ENCODE data around the gene GABRB2.

Gene GABRB2

DNA sequence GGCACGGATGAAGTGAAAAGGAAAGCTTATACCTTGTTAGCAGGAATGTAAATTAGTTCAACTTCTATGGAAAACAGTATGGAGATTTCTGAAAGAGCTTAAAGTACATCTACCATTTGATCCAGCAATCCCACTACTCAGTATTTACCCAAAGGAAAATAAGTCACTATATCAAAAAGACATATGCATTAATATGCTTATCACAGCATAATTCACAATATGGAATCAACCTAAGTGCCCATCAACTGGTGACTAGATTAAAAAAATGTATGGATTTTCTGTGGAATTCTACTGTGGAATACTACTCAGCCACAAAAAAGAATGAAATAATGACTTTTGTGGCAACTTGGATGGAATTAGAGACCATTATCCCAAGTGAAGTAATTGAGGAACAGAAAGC lies 279.6 kb downstream of the GABRB2 start:
- TF ChIP-seq PATZ1 (CRISPR knock-in tag; IDR thresholded peaks at IDR 0.05; ENCODE audit: borderline replicate concordance): no peak
- TF ChIP-seq, protein P1, sequence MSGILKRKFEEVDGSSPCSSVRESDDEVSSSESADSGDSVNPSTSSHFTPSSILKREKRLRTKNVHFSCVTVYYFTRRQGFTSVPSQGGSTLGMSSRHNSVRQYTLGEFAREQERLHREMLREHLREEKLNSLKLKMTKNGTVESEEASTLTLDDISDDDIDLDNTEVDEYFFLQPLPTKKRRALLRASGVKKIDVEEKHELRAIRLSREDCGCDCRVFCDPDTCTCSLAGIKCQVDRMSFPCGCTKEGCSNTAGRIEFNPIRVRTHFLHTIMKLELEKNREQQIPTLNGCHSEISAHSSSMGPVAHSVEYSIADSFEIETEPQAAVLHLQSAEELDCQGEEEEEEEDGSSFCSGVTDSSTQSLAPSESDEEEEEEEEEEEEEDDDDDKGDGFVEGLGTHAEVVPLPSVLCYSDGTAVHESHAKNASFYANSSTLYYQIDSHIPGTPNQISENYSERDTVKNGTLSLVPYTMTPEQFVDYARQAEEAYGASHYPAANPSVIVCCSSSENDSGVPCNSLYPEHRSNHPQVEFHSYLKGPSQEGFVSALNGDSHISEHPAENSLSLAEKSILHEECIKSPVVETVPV (CRISPR knock-in tag; IDR thresholded peaks at IDR 0.05): no peak
- no peak for TF ChIP-seq PPARA (CRISPR knock-in tag; IDR thresholded peaks at IDR 0.05; ENCODE audit: borderline replicate concordance)
- no peak for TF ChIP-seq ARNTL (CRISPR knock-in tag; IDR thresholded peaks at IDR 0.05; ENCODE audit: borderline replicate concordance, low read depth)
- TF ChIP-seq ZNF8 (CRISPR knock-in tag; IDR thresholded peaks at IDR 0.05): no peak
- TF ChIP-seq GLIS3 (CRISPR knock-in tag; IDR thresholded peaks at IDR 0.05): no peak
- TF ChIP-seq ISL1 (CRISPR knock-in tag; IDR thresholded peaks at IDR 0.05): no peak
- no peak for TF ChIP-seq CREB5 (CRISPR knock-in tag; IDR thresholded peaks at IDR 0.05; ENCODE audit: low read depth)
- TF ChIP-seq POU6F1 (CRISPR knock-in tag; IDR thresholded peaks at IDR 0.05; ENCODE audit: borderline replicate concordance, low read depth): no peak
- TF ChIP-seq SNAI2 (CRISPR knock-in tag; IDR thresholded peaks at IDR 0.05): no peak
- TF ChIP-seq ZFP30 (CRISPR knock-in tag; IDR thresholded peaks at IDR 0.05): no peak
- no peak for TF ChIP-seq RARB (CRISPR knock-in tag; IDR thresholded peaks at IDR 0.05)
- TF ChIP-seq TCF4 (CRISPR knock-in tag; IDR thresholded peaks at IDR 0.05; ENCODE audit: borderline replicate concordance): no peak
- no peak for TF ChIP-seq ESRRG (CRISPR knock-in tag; IDR thresholded peaks at IDR 0.05)
- no peak for TF ChIP-seq ZFP3 (CRISPR knock-in tag; IDR thresholded peaks at IDR 0.05)
- no peak for TF ChIP-seq TOX (CRISPR knock-in tag; IDR thresholded peaks at IDR 0.05; ENCODE audit: borderline replicate concordance)
- TF ChIP-seq, protein P2, sequence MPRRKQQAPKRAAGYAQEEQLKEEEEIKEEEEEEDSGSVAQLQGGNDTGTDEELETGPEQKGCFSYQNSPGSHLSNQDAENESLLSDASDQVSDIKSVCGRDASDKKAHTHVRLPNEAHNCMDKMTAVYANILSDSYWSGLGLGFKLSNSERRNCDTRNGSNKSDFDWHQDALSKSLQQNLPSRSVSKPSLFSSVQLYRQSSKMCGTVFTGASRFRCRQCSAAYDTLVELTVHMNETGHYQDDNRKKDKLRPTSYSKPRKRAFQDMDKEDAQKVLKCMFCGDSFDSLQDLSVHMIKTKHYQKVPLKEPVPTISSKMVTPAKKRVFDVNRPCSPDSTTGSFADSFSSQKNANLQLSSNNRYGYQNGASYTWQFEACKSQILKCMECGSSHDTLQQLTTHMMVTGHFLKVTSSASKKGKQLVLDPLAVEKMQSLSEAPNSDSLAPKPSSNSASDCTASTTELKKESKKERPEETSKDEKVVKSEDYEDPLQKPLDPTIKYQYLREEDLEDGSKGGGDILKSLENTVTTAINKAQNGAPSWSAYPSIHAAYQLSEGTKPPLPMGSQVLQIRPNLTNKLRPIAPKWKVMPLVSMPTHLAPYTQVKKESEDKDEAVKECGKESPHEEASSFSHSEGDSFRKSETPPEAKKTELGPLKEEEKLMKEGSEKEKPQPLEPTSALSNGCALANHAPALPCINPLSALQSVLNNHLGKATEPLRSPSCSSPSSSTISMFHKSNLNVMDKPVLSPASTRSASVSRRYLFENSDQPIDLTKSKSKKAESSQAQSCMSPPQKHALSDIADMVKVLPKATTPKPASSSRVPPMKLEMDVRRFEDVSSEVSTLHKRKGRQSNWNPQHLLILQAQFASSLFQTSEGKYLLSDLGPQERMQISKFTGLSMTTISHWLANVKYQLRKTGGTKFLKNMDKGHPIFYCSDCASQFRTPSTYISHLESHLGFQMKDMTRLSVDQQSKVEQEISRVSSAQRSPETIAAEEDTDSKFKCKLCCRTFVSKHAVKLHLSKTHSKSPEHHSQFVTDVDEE (CRISPR knock-in tag; IDR thresholded peaks at IDR 0.05): no peak
- no peak for TF ChIP-seq CSDC2 (CRISPR knock-in tag; IDR thresholded peaks at IDR 0.05)
- no peak for TF ChIP-seq ZNF70 (CRISPR knock-in tag; IDR thresholded peaks at IDR 0.05)
- no peak for TF ChIP-seq OSR1 (CRISPR knock-in tag; IDR thresholded peaks at IDR 0.05)
- ATAC-seq: no peak

GRCh38 chr5:161265006-161265405 lies 281.5 kb downstream of the GABRB2 start:
- ATAC-seq: no peak
- TF ChIP-seq ZFP3 (CRISPR knock-in tag; IDR thresholded peaks at IDR 0.05) (no peak), ZNF565 (CRISPR knock-in tag; conservative IDR thresholded peaks at IDR 0.05; ENCODE audit: low read depth) (no peak), ZFP30 (CRISPR knock-in tag; IDR thresholded peaks at IDR 0.05) (no peak), GLIS3 (CRISPR knock-in tag; IDR thresholded peaks at IDR 0.05) (no peak), ZNF8 (CRISPR knock-in tag; IDR thresholded peaks at IDR 0.05) (no peak), SNAI2 (CRISPR knock-in tag; IDR thresholded peaks at IDR 0.05) (no peak), CSDC2 (CRISPR knock-in tag; IDR thresholded peaks at IDR 0.05) (no peak), RARB (CRISPR knock-in tag; IDR thresholded peaks at IDR 0.05) (no peak), CREB5 (CRISPR knock-in tag; IDR thresholded peaks at IDR 0.05; ENCODE audit: low read depth) (no peak), ZNF70 (CRISPR knock-in tag; IDR thresholded peaks at IDR 0.05) (no peak), POU6F1 (CRISPR knock-in tag; IDR thresholded peaks at IDR 0.05; ENCODE audit: borderline replicate concordance, low read depth) (no peak), ARNTL (CRISPR knock-in tag; IDR thresholded peaks at IDR 0.05; ENCODE audit: borderline replicate concordance, low read depth) (no peak), ESRRG (CRISPR knock-in tag; IDR thresholded peaks at IDR 0.05) (no peak), ZC3H10 (CRISPR knock-in tag; IDR thresholded peaks at IDR 0.05) (no peak)
- TF ChIP-seq, protein P1 (CRISPR knock-in tag; IDR thresholded peaks at IDR 0.05): no peak
- TF ChIP-seq, protein P2 (CRISPR knock-in tag; IDR thresholded peaks at IDR 0.05): no peak
